ENCODE results near the gene FTSJ3. TPM values are rescaled to one million over a fixed set of nuclear protein-coding genes. Genes with fewer than 3 reads are reported as not detected.
A peak's percentile ranks its signal among the peaks of the same experiment; 100 is the strongest.

Gene FTSJ3
- total and polyA plus RNA-seq, 2 of the 13 experiments (the other 11 are each of a cell fraction or from before 2014, with no cell fraction given), result 26.0 to 64.2 TPM

GRCh38 chr17:63841350-63842172 is 14.1 kb upstream of the FTSJ3 start (continued):
- TF ChIP-seq TGIF2 (CRISPR knock-in tag; IDR thresholded peaks at IDR 0.05), result peak; percentile 37
- no peak for TF ChIP-seq TCF7 (IDR thresholded peaks at IDR 0.05; ENCODE audit: low read depth)
- peak; percentile 69 for TF ChIP-seq HNRNPH1 (optimal IDR thresholded peaks at IDR 0.05; ENCODE audit: low read depth, low read length)
- TF ChIP-seq ZNF891 (CRISPR knock-in tag; IDR thresholded peaks at IDR 0.05), result no peak
- TF ChIP-seq HDAC1 (CRISPR knock-in tag; IDR thresholded peaks at IDR 0.05), result peak; percentile 46; the same call in 1 of the 2 replicates
- 0 out of 2 replicates have a peak, but pooled peaks have one; percentile 2 for TF ChIP-seq SAP130 (CRISPR knock-in tag; IDR thresholded peaks at IDR 0.05; ENCODE audit: low read depth)
- peak; percentile 83 for TF ChIP-seq ZNF292 (CRISPR knock-in tag; IDR thresholded peaks at IDR 0.05; ENCODE audit: borderline replicate concordance, low read depth)
- peak; percentile 63; the same call in 1 of the 2 replicates for TF ChIP-seq NAIF1 (CRISPR knock-in tag; IDR thresholded peaks at IDR 0.05; ENCODE audit: borderline replicate concordance)
- no peak for TF ChIP-seq ZBTB37 (CRISPR knock-in tag; IDR thresholded peaks at IDR 0.05)
- TF ChIP-seq SP5 (CRISPR knock-in tag; IDR thresholded peaks at IDR 0.05; ENCODE audit: borderline replicate concordance, low read depth), result no peak
- no peak for TF ChIP-seq ZNF496 (CRISPR knock-in tag; IDR thresholded peaks at IDR 0.05; ENCODE audit: insufficient replicate concordance)
- no peak for TF ChIP-seq HMG20A (CRISPR knock-in tag; IDR thresholded peaks at IDR 0.05; ENCODE audit: borderline replicate concordance)
- peak; percentile 58; the same call in 1 of the 2 replicates for TF ChIP-seq CBX5 (CRISPR knock-in tag; IDR thresholded peaks at IDR 0.05; ENCODE audit: borderline replicate concordance)
- 0 out of 2 replicates have a peak, but pooled peaks have one; percentile 69 for TF ChIP-seq ZNF430 (CRISPR knock-in tag; IDR thresholded peaks at IDR 0.05)
- TF ChIP-seq ZNF605 (CRISPR knock-in tag; IDR thresholded peaks at IDR 0.05), result peak; percentile 91
- TF ChIP-seq ZFP41 (CRISPR knock-in tag; IDR thresholded peaks at IDR 0.05; ENCODE audit: borderline replicate concordance), result no peak
- TF ChIP-seq ZFY (CRISPR knock-in tag; IDR thresholded peaks at IDR 0.05), result peak; percentile 62
- peak; percentile 56; the same call in 1 of the 2 replicates for TF ChIP-seq ARID2 (CRISPR knock-in tag; IDR thresholded peaks at IDR 0.05; ENCODE audit: borderline replicate concordance)
- TF ChIP-seq MAZ (IDR thresholded peaks at IDR 0.05; ENCODE audit: borderline replicate concordance, low read depth, low read length), result no peak
- peak; percentile 78; the same call in 1 of the 2 replicates for TF ChIP-seq MAZ (CRISPR knock-in tag; IDR thresholded peaks at IDR 0.05; ENCODE audit: low read depth)
- no peak; the same call in 1 of the 2 replicates for TF ChIP-seq ZBTB39 (CRISPR knock-in tag; IDR thresholded peaks at IDR 0.05)
- no peak for TF ChIP-seq CEBPZ (IDR thresholded peaks at IDR 0.05; ENCODE audit: low read length)
- peak; percentile 54 for TF ChIP-seq TAF1 (CRISPR knock-in tag; IDR thresholded peaks at IDR 0.05)

Measured in HepG2 (cell line).